Activated T-cell treated with anti-CD3 and anti-CD28 coated beads, Interleukin-2, amount 50 U/mL, for 24 hours (primary cell): Measurements from ENCODE around the gene TLE7.
A peak's percentile ranks its signal among the peaks of the same experiment; 100 is the strongest.

ENCODE experiments used
- DNase-seq: peaks from one replicate; pipeline ENCODE4 v3.0.0-alpha.2; 2020
- H3K27ac Mint-ChIP-seq: 2 replicates; pipeline ENCODE4 v1.8.0; 2020; ENCODE audit warnings: mild to moderate bottlenecking, mixed read lengths
- H3K27me3 Mint-ChIP-seq: 2 replicates; pipeline ENCODE4 v1.8.0; 2020; ENCODE audit warnings: mixed read lengths
- H3K36me3 Mint-ChIP-seq: 2 replicates; pipeline ENCODE4 v1.8.0; 2020; ENCODE audit warnings: low read depth, mixed read lengths
- H3K4me1 Mint-ChIP-seq: 2 replicates; pipeline ENCODE4 v1.8.0; 2020; ENCODE audit warnings: low read depth, mixed read lengths
- H3K4me3 Mint-ChIP-seq: 2 replicates; pipeline ENCODE4 v1.8.0; 2020; ENCODE audit warnings: mild to moderate bottlenecking, moderate library complexity, mixed read lengths
- H3K9me3 Mint-ChIP-seq: 2 replicates; pipeline ENCODE4 v1.8.0; 2020; ENCODE audit warnings: mixed read lengths

The TLE7 gene

GRCh38 chr16:71431991-71432390 lies 9.9 kb downstream of the TLE7 start:
- Mint-ChIP-seq H3K27ac (no peak overlapping the region), H3K36me3 (no peaks in the 10 kb centered on the region), H3K4me1 (no peaks in the 10 kb centered on the region), H3K27me3 (peaks cover 47% of the 10 kb centered on the region), H3K9me3 (no peaks in the 10 kb centered on the region), H3K4me3 (no peak overlapping the region)
- no peak for DNase-seq

- Mint-ChIP-seq H3K27me3 (peaks cover 52% of the 10 kb centered on the region), H3K36me3 (no peaks in the 10 kb centered on the region), H3K4me3 (no peak overlapping the region), H3K9me3 (no peaks in the 10 kb centered on the region), H3K27ac (no peak overlapping the region), H3K4me1 (peaks cover 6% of the 10 kb centered on the region)
- DNase-seq = no peak
Measured at GRCh38 chr16:71431176-71431575, 10.7 kb downstream of the TLE7 start.

GRCh38 chr16:71430744-71431143 lies 11.1 kb downstream of the TLE7 start:
- H3K36me3 Mint-ChIP-seq = no peaks in the 10 kb centered on the region
- H3K27me3 Mint-ChIP-seq = peaks cover 57% of the 10 kb centered on the region
- H3K9me3 Mint-ChIP-seq = no peaks in the 10 kb centered on the region
- no peak overlapping the region for H3K27ac Mint-ChIP-seq
- no peak for DNase-seq
- H3K4me1 Mint-ChIP-seq = peaks cover 7% of the 10 kb centered on the region
- no peak overlapping the region for H3K4me3 Mint-ChIP-seq

- no peaks in the 10 kb centered on the region for H3K9me3 Mint-ChIP-seq
- DNase-seq = no peak
- H3K27me3 Mint-ChIP-seq = peaks cover 68% of the 10 kb centered on the region
- H3K4me3 Mint-ChIP-seq = no peak overlapping the region
- peaks cover 9% of the 10 kb centered on the region for H3K4me1 Mint-ChIP-seq
- no peak overlapping the region for H3K27ac Mint-ChIP-seq
- no peaks in the 10 kb centered on the region for H3K36me3 Mint-ChIP-seq
Measured at GRCh38 chr16:71429581-71429980, 12.3 kb downstream of the TLE7 start.

GRCh38 chr16:71428883-71429282 lies 13.0 kb downstream of the TLE7 start:
- Mint-ChIP-seq H3K4me3 (no peak overlapping the region), H3K27me3 (peaks cover 75% of the 10 kb centered on the region), H3K9me3 (no peaks in the 10 kb centered on the region), H3K4me1 (peaks cover 9% of the 10 kb centered on the region), H3K27ac (no peak overlapping the region), H3K36me3 (no peaks in the 10 kb centered on the region)
- no peak for DNase-seq

- H3K4me1 Mint-ChIP-seq = peaks cover 9% of the 10 kb centered on the region
- no peak overlapping the region for H3K4me3 Mint-ChIP-seq
- H3K36me3 Mint-ChIP-seq = no peaks in the 10 kb centered on the region
- no peaks in the 10 kb centered on the region for H3K9me3 Mint-ChIP-seq
- DNase-seq = no peak
- H3K27me3 Mint-ChIP-seq = peaks cover 77% of the 10 kb centered on the region
- no peak overlapping the region for H3K27ac Mint-ChIP-seq
Measured at GRCh38 chr16:71428385-71428784, 13.5 kb downstream of the TLE7 start.

GRCh38 chr16:71426880-71427615 lies 14.8 kb downstream of the TLE7 start:
- Mint-ChIP-seq H3K27ac (peak overlapping the region; percentile 75), H3K4me3 (no peak overlapping the region), H3K9me3 (no peaks in the 10 kb centered on the region), H3K36me3 (no peaks in the 10 kb centered on the region), H3K27me3 (peaks cover 73% of the 10 kb centered on the region), H3K4me1 (peaks cover 9% of the 10 kb centered on the region)
- no peak for DNase-seq

- H3K9me3 Mint-ChIP-seq = no peaks in the 10 kb centered on the region
Measured at GRCh38 chr16:71426069-71426879, 15.6 kb downstream of the TLE7 start.

GRCh38 chr16:71425746-71426068 lies 16.1 kb downstream of the TLE7 start:
- H3K4me1 Mint-ChIP-seq = peaks cover 9% of the 10 kb centered on the region
- peaks cover 61% of the 10 kb centered on the region for H3K27me3 Mint-ChIP-seq
- H3K27ac Mint-ChIP-seq = no peak overlapping the region
- H3K4me3 Mint-ChIP-seq = peak overlapping the region; percentile 4
- H3K9me3 Mint-ChIP-seq = no peaks in the 10 kb centered on the region
- H3K36me3 Mint-ChIP-seq = no peaks in the 10 kb centered on the region
- no peak for DNase-seq

More at GRCh38 chr16:71426069-71426879, 15.6 kb downstream of the TLE7 start:
- H3K4me3 Mint-ChIP-seq = peak overlapping the region; percentile 46
- H3K4me1 Mint-ChIP-seq = peaks cover 9% of the 10 kb centered on the region
- peak; percentile 72 for DNase-seq
- peak overlapping the region; percentile 75 for H3K27ac Mint-ChIP-seq
- H3K36me3 Mint-ChIP-seq = no peaks in the 10 kb centered on the region
- H3K27me3 Mint-ChIP-seq = peaks cover 67% of the 10 kb centered on the region

GRCh38 chr16:71424626-71425025 lies 17.2 kb downstream of the TLE7 start:
- H3K36me3 Mint-ChIP-seq = no peaks in the 10 kb centered on the region
- no peak overlapping the region for H3K27ac Mint-ChIP-seq
- H3K27me3 Mint-ChIP-seq = peaks cover 59% of the 10 kb centered on the region
- H3K4me3 Mint-ChIP-seq = no peak overlapping the region
- DNase-seq = no peak
- H3K9me3 Mint-ChIP-seq = no peaks in the 10 kb centered on the region
- H3K4me1 Mint-ChIP-seq = peaks cover 9% of the 10 kb centered on the region

GRCh38 chr16:71423865-71424264 lies 18.0 kb downstream of the TLE7 start:
- DNase-seq = no peak
- peaks cover 9% of the 10 kb centered on the region for H3K4me1 Mint-ChIP-seq
- H3K4me3 Mint-ChIP-seq = no peak overlapping the region
- no peaks in the 10 kb centered on the region for H3K9me3 Mint-ChIP-seq
- H3K27ac Mint-ChIP-seq = no peak overlapping the region
- no peaks in the 10 kb centered on the region for H3K36me3 Mint-ChIP-seq
- peaks cover 56% of the 10 kb centered on the region for H3K27me3 Mint-ChIP-seq

- Mint-ChIP-seq H3K4me1 (peaks cover 9% of the 10 kb centered on the region), H3K9me3 (no peaks in the 10 kb centered on the region), H3K36me3 (no peaks in the 10 kb centered on the region), H3K4me3 (no peak overlapping the region), H3K27ac (no peak overlapping the region), H3K27me3 (peaks cover 60% of the 10 kb centered on the region)
- no peak for DNase-seq
Measured at GRCh38 chr16:71423016-71423415, 18.8 kb downstream of the TLE7 start.

GRCh38 chr16:71421911-71422310 lies 19.9 kb downstream of the TLE7 start:
- peaks cover 9% of the 10 kb centered on the region for H3K4me1 Mint-ChIP-seq
- no peaks in the 10 kb centered on the region for H3K9me3 Mint-ChIP-seq
- no peak overlapping the region for H3K4me3 Mint-ChIP-seq
- DNase-seq = peak; percentile 43
- no peaks in the 10 kb centered on the region for H3K36me3 Mint-ChIP-seq
- peaks cover 58% of the 10 kb centered on the region for H3K27me3 Mint-ChIP-seq
- H3K27ac Mint-ChIP-seq = no peak overlapping the region

GRCh38 chr16:71414038-71414437 lies 27.8 kb downstream of the TLE7 start:
- no peak overlapping the region for H3K4me3 Mint-ChIP-seq
- no peak for DNase-seq
- peaks cover 44% of the 10 kb centered on the region for H3K27me3 Mint-ChIP-seq
- H3K36me3 Mint-ChIP-seq = no peaks in the 10 kb centered on the region
- H3K27ac Mint-ChIP-seq = no peak overlapping the region
- peaks cover 4% of the 10 kb centered on the region for H3K4me1 Mint-ChIP-seq
- no peaks in the 10 kb centered on the region for H3K9me3 Mint-ChIP-seq

GRCh38 chr16:71413341-71413740 lies 28.5 kb downstream of the TLE7 start:
- Mint-ChIP-seq H3K27me3 (peaks cover 43% of the 10 kb centered on the region), H3K4me1 (peaks cover 4% of the 10 kb centered on the region), H3K36me3 (no peaks in the 10 kb centered on the region)

More at GRCh38 chr16:71413341-71413740, 28.5 kb downstream of the TLE7 start:
- Mint-ChIP-seq H3K4me3 (no peak overlapping the region), H3K27ac (no peak overlapping the region), H3K9me3 (no peaks in the 10 kb centered on the region)
- no peak for DNase-seq
